Astrocyte (in vitro differentiated cells and primary cell): Measurements from ENCODE around the gene TMEM42.

Experiments
- EZH2 ChIP-seq: IDR thresholded peaks from 2 replicates; pipeline ENCODE4 v1.6.1; 2012; ENCODE audit warnings: mild to moderate bottlenecking, low read length, inconsistent platforms; ENCODE audit not compliant: insufficient read depth
- TF ChIP-seq, protein P1 (sequence below): IDR thresholded peaks from 2 replicates; pipeline ENCODE4 v1.5.1; 2011; ENCODE audit warnings: low read depth, mild to moderate bottlenecking, inconsistent platforms, low read length, moderate library complexity; ENCODE audit not compliant: insufficient read depth

DNA sequence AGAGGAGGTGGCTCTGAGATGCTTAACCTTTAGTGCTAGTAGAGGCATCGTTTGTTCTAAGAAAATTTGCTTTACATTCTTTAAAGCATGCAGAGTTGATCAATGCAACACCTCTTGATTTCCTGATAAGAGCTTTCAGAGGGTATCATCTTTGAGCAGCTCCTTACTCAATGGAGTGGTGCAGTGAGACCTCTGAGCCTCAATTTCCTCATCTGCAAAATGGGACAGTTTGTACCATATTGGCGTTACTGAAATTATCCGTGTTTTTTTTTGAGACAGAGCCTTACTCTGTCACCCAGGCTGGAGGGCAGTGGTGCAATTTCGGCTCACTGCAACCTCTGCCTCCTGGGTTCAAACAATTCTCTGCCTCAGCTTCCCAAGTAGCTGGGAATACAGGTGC, 1.6 kb upstream of the TMEM42 start:
- no peak for TF ChIP-seq EZH2
- TF ChIP-seq, protein P1, sequence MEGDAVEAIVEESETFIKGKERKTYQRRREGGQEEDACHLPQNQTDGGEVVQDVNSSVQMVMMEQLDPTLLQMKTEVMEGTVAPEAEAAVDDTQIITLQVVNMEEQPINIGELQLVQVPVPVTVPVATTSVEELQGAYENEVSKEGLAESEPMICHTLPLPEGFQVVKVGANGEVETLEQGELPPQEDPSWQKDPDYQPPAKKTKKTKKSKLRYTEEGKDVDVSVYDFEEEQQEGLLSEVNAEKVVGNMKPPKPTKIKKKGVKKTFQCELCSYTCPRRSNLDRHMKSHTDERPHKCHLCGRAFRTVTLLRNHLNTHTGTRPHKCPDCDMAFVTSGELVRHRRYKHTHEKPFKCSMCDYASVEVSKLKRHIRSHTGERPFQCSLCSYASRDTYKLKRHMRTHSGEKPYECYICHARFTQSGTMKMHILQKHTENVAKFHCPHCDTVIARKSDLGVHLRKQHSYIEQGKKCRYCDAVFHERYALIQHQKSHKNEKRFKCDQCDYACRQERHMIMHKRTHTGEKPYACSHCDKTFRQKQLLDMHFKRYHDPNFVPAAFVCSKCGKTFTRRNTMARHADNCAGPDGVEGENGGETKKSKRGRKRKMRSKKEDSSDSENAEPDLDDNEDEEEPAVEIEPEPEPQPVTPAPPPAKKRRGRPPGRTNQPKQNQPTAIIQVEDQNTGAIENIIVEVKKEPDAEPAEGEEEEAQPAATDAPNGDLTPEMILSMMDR = no peak
